Stimulated activated naive CD4-positive, alpha-beta T cell (primary cell): ENCODE results near the gene FBN1.

Experiments
- DNase-seq, 6 experiments: peaks; one replicate each; lab custom pipeline; 2025; lab: John Stamatoyannopoulos, UW

The FBN1 gene

GRCh38 chr15:48469271-48469670, 176.2 kb downstream of the FBN1 start:
- DNase-seq = no peak

- no peak for DNase-seq
These were observed 177.7 kb downstream of the FBN1 start for GRCh38 chr15:48467801-48468200.

- no peak for DNase-seq
These were observed 178.7 kb downstream of the FBN1 start for GRCh38 chr15:48466820-48467219.

GRCh38 chr15:48466079-48466478, 179.4 kb downstream of the FBN1 start:
- no peak for DNase-seq

GRCh38 chr15:48465410-48465809, 180.1 kb downstream of the FBN1 start:
- no peak for DNase-seq

- DNase-seq = no peak
These were observed 182.1 kb downstream of the FBN1 start for GRCh38 chr15:48463366-48463880.

GRCh38 chr15:48462688-48463087, 182.8 kb downstream of the FBN1 start:
- DNase-seq = no peak

GRCh38 chr15:48459571-48460442, 185.7 kb downstream of the FBN1 start:
- DNase-seq = no peak

- no peak for DNase-seq
These were observed 186.6 kb downstream of the FBN1 start for GRCh38 chr15:48458876-48459275.

- DNase-seq = no peak
These were observed 189.4 kb downstream of the FBN1 start for GRCh38 chr15:48456134-48456533.

GRCh38 chr15:48451736-48452135, 193.8 kb downstream of the FBN1 start:
- DNase-seq = no peak

- no peak for DNase-seq
These were observed 194.3 kb downstream of the FBN1 start for GRCh38 chr15:48451241-48451640.

- DNase-seq = no peak
These were observed 195.8 kb downstream of the FBN1 start for GRCh38 chr15:48449734-48450133.

GRCh38 chr15:48447657-48448056, 197.9 kb downstream of the FBN1 start:
- DNase-seq = no peak

- no peak for DNase-seq
These were observed 198.5 kb downstream of the FBN1 start for GRCh38 chr15:48447058-48447457.

GRCh38 chr15:48442011-48442410, 203.5 kb downstream of the FBN1 start:
- DNase-seq = no peak

- DNase-seq = no peak
These were observed 205.4 kb downstream of the FBN1 start for GRCh38 chr15:48440084-48440483.

- DNase-seq = no peak
These were observed 208.3 kb downstream of the FBN1 start for GRCh38 chr15:48437178-48437577.

GRCh38 chr15:48435321-48435720, 210.2 kb downstream of the FBN1 start:
- DNase-seq = no peak

- DNase-seq = no peak
These were observed 212.2 kb downstream of the FBN1 start for GRCh38 chr15:48433226-48433886.

GRCh38 chr15:48432688-48433087, 212.8 kb downstream of the FBN1 start:
- DNase-seq = no peak

- DNase-seq = no peak
These were observed 217.5 kb downstream of the FBN1 start for GRCh38 chr15:48427960-48428547.

GRCh38 chr15:48427479-48427878, 218.0 kb downstream of the FBN1 start:
- DNase-seq = no peak
